GM12801 (cell line): ENCODE results near the gene SMCO4.

ENCODE experiments used
- TF ChIP-seq, protein P1 (sequence below): IDR thresholded peaks from one replicate; pipeline ENCODE4 v1.5.1; 2011; ENCODE audit warnings: control low read depth; ENCODE audit not compliant: insufficient read length; ENCODE audit errors: extremely low read depth

SMCO4 gene

DNA sequence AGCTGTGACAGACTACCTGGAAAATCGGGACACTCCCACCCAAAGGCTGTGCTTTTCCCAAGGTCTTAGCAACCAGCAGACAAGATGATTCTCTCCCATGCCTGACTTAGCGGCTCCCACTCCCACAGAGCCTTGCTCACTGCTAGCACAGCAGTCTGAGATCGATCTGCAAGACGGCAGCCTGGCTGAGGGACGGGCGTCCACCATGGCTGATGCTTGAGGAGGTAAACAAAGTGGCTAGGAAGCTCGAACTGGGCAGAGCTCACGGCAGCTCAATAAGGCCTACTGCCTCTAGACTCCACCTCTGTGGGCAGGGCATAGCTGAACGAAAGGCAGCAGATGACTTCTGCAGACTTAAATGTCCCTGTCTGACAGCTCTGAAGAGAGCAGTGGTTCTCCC, 84.9 kb downstream of the SMCO4 start:
- TF ChIP-seq, protein P1, sequence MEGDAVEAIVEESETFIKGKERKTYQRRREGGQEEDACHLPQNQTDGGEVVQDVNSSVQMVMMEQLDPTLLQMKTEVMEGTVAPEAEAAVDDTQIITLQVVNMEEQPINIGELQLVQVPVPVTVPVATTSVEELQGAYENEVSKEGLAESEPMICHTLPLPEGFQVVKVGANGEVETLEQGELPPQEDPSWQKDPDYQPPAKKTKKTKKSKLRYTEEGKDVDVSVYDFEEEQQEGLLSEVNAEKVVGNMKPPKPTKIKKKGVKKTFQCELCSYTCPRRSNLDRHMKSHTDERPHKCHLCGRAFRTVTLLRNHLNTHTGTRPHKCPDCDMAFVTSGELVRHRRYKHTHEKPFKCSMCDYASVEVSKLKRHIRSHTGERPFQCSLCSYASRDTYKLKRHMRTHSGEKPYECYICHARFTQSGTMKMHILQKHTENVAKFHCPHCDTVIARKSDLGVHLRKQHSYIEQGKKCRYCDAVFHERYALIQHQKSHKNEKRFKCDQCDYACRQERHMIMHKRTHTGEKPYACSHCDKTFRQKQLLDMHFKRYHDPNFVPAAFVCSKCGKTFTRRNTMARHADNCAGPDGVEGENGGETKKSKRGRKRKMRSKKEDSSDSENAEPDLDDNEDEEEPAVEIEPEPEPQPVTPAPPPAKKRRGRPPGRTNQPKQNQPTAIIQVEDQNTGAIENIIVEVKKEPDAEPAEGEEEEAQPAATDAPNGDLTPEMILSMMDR = no peak

DNA sequence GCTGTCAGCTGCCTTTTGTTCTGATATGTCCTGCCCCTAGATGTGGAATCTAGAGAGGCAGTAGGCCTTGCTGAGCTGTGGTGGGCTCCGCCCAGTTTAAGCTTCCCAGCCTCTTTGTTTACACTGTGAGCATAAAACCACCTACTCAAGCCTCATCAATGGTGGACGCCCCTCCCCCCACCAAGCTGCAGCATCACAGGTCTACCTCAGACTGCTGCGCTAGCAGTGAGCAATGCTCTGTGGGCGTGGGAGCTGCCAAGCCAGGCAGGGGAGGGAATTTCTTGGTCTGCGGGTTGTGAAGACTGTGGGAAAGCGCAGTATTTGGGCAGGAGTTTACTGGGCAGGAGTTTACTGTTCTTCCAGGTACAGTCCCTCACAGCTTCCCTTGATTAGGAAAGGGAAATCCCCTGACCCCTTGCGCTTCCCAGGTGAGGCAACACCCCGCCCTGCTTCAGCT, 98.5 kb downstream of the SMCO4 start:
- TF ChIP-seq, protein P1 = no peak

DNA sequence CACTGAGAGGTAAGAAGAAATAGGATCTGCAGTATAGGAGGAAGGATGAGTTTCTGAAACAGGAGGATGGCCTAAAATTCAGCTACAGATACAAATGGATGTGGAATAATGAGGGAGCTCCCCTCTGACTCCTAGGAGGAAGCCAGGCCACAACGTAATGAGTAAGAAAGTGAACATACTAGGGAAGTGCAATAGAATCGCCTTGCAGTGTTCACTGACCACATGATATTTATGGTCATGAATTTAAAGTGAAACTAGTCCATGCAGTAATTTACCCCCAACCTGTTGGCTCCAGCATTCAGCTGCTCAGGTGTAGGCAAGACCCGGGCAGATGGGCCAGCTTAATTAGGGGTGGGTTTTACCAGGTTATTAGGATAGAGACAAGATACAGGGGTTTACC, 110.9 kb downstream of the SMCO4 start:
- TF ChIP-seq, protein P1 = no peak
